ENCODE measurements around the gene PI4KA.

GRCh38 chr22:20783844-20784723 lies 74.5 kb downstream of the PI4KA start:
- peak; percentile 89 for TF ChIP-seq CTCF (conservative IDR thresholded peaks at IDR 0.05)
- no peak for TF ChIP-seq ZFX (IDR thresholded peaks at IDR 0.05)

Measured in C4-2B (cell line).